Stomach smooth muscle (tissue), 2 donors: ENCODE data around the gene OTUB1.

ENCODE experiments used
- H3K27ac ChIP-seq: one replicate; pipeline ENCODE4 v1.7.0; 2013; ENCODE audit warnings: mild to moderate bottlenecking, low read length, inconsistent platforms
- H3K27me3 ChIP-seq, 2 donors: one replicate each; pipeline ENCODE4 v1.7.0; 2013; ENCODE audit warnings: low read length in 2 of 2; ENCODE audit not compliant: insufficient read depth in 2 of 2, control insufficient read depth in 1 of 2
- H3K36me3 ChIP-seq, 2 donors: one replicate each; pipeline ENCODE4 v1.7.0; 2013; ENCODE audit warnings: low read length in 2 of 2; ENCODE audit not compliant: control insufficient read depth in 2 of 2, insufficient read depth in 2 of 2
- H3K4me1 ChIP-seq: one replicate; pipeline ENCODE4 v1.7.0; 2013; ENCODE audit warnings: low read length; ENCODE audit not compliant: control insufficient read depth, insufficient read depth
- H3K4me3 ChIP-seq, 2 donors: one replicate each; pipeline ENCODE4 v1.7.0; 2013; ENCODE audit warnings: low read length in 2 of 2
- H3K9ac ChIP-seq, 2 donors: one replicate each; pipeline ENCODE4 v1.7.0; 2013; ENCODE audit warnings: low read length in 2 of 2, mild to moderate bottlenecking in 1 of 2
- H3K9me3 ChIP-seq, 2 donors: one replicate each; pipeline ENCODE4 v1.7.0; 2013; ENCODE audit warnings: low read length in 2 of 2; ENCODE audit not compliant: control insufficient read depth in 2 of 2
- donor health status: healthy.
- donor health status: Pancreatic carcinoma.

OTUB1 gene

GRCh38 chr11:64007160-64007628, 21.0 kb downstream of the OTUB1 start:
- H3K4me3 ChIP-seq: peak overlapping the region in 1 of 2 donors; percentile 67
- no peak overlapping the region for H3K27ac ChIP-seq
- H3K9ac ChIP-seq: peak overlapping the region in 1 of 2 donors; percentile 5

GRCh38 chr11:64007629-64008282, 21.5 kb downstream of the OTUB1 start:
- H3K27me3 ChIP-seq: no peaks in the 10 kb centered on the region

More at GRCh38 chr11:64007160-64007628, 21.0 kb downstream of the OTUB1 start:
- Histone ChIP-seq H3K9me3 (no peaks in the 10 kb centered on the region), H3K27me3 (no peaks in the 10 kb centered on the region), H3K36me3 (no peaks in the 10 kb centered on the region), H3K4me1 (peaks cover 20% of the 10 kb centered on the region)

GRCh38 chr11:64008283-64008913, 22.2 kb downstream of the OTUB1 start:
- H3K27ac ChIP-seq: no peak overlapping the region
- H3K4me3 ChIP-seq: no peak overlapping the region
- H3K9me3 ChIP-seq: no peaks in the 10 kb centered on the region
- H3K4me1 ChIP-seq: peaks cover 18% of the 10 kb centered on the region
- H3K27me3 ChIP-seq: no peaks in the 10 kb centered on the region
- no peaks in the 10 kb centered on the region for H3K36me3 ChIP-seq
- no peak overlapping the region for H3K9ac ChIP-seq

More at GRCh38 chr11:64007629-64008282, 21.5 kb downstream of the OTUB1 start:
- H3K4me1 ChIP-seq: peaks cover 18% of the 10 kb centered on the region
- no peak overlapping the region for H3K9ac ChIP-seq
- H3K9me3 ChIP-seq: no peaks in the 10 kb centered on the region
- H3K27ac ChIP-seq: no peak overlapping the region
- H3K4me3 ChIP-seq: peak overlapping the region in 1 of 2 donors; percentile 67
- H3K36me3 ChIP-seq: no peaks in the 10 kb centered on the region

GRCh38 chr11:64008914-64009633, 22.8 kb downstream of the OTUB1 start:
- H3K36me3 ChIP-seq: no peaks in the 10 kb centered on the region
- H3K9ac ChIP-seq: no peak overlapping the region
- H3K4me1 ChIP-seq: peaks cover 18% of the 10 kb centered on the region
- no peaks in the 10 kb centered on the region for H3K9me3 ChIP-seq
- no peak overlapping the region for H3K27ac ChIP-seq
- no peaks in the 10 kb centered on the region for H3K27me3 ChIP-seq
- H3K4me3 ChIP-seq: no peak overlapping the region

GRCh38 chr11:64009710-64010109, 23.5 kb downstream of the OTUB1 start:
- Histone ChIP-seq H3K36me3 (no peaks in the 10 kb centered on the region), H3K27ac (no peak overlapping the region), H3K27me3 (no peaks in the 10 kb centered on the region)

GRCh38 chr11:64010783-64011182, 24.5 kb downstream of the OTUB1 start:
- Histone ChIP-seq H3K27ac (no peak overlapping the region), H3K9ac (no peak overlapping the region), H3K9me3 (no peaks in the 10 kb centered on the region), H3K4me1 (peaks cover 18% of the 10 kb centered on the region), H3K27me3 (no peaks in the 10 kb centered on the region), H3K36me3 (no peaks in the 10 kb centered on the region), H3K4me3 (no peak overlapping the region)

More at GRCh38 chr11:64009710-64010109, 23.5 kb downstream of the OTUB1 start:
- Histone ChIP-seq H3K4me1 (peaks cover 18% of the 10 kb centered on the region), H3K9me3 (no peaks in the 10 kb centered on the region), H3K4me3 (no peak overlapping the region), H3K9ac (no peak overlapping the region)

- H3K27ac ChIP-seq: no peak overlapping the region
- no peak overlapping the region for H3K4me3 ChIP-seq
- no peaks in the 10 kb centered on the region for H3K9me3 ChIP-seq
- H3K4me1 ChIP-seq: peaks cover 18% of the 10 kb centered on the region
- H3K27me3 ChIP-seq: no peaks in the 10 kb centered on the region
- H3K9ac ChIP-seq: no peak overlapping the region
- H3K36me3 ChIP-seq: no peaks in the 10 kb centered on the region
Observed at GRCh38 chr11:64011371-64011770, 25.1 kb downstream of the OTUB1 start.

- Histone ChIP-seq H3K36me3 (no peaks in the 10 kb centered on the region), H3K27me3 (no peaks in the 10 kb centered on the region), H3K9me3 (no peaks in the 10 kb centered on the region), H3K4me1 (peaks cover 2% of the 10 kb centered on the region), H3K4me3 (no peak overlapping the region), H3K27ac (no peak overlapping the region), H3K9ac (no peak overlapping the region)
Observed at GRCh38 chr11:64013141-64013896, 27.1 kb downstream of the OTUB1 start.

GRCh38 chr11:64014356-64014755, 28.1 kb downstream of the OTUB1 start:
- Histone ChIP-seq H3K27me3 (no peaks in the 10 kb centered on the region), H3K4me3 (no peak overlapping the region), H3K9me3 (no peaks in the 10 kb centered on the region), H3K4me1 (no peaks in the 10 kb centered on the region), H3K36me3 (no peaks in the 10 kb centered on the region), H3K9ac (no peak overlapping the region), H3K27ac (no peak overlapping the region)

- H3K27ac ChIP-seq: no peak overlapping the region
- no peak overlapping the region for H3K4me3 ChIP-seq
- no peaks in the 10 kb centered on the region for H3K9me3 ChIP-seq
- no peak overlapping the region for H3K9ac ChIP-seq
- H3K36me3 ChIP-seq: no peaks in the 10 kb centered on the region
- H3K27me3 ChIP-seq: no peaks in the 10 kb centered on the region
- no peaks in the 10 kb centered on the region for H3K4me1 ChIP-seq
Observed at GRCh38 chr11:64015510-64015909, 29.3 kb downstream of the OTUB1 start.
